Lower leg skin (tissue), 3 donors: Measurements from ENCODE around the gene NRXN2.

Source experiments
- CTCF ChIP-seq, 3 donors: fragments of 450-650 bp; IDR thresholded peaks; one replicate each; pipeline ENCODE4 v1.5.1; 2016; ENCODE audit warnings: antibody characterized with exemption in 3 of 3, mild to moderate bottlenecking in 3 of 3, moderate library complexity in 2 of 3
- POLR2A ChIP-seq, 2 donors: fragments of 450-650 bp; IDR thresholded peaks; one replicate each; pipeline ENCODE4 v1.6.1; 2016 to 2017; ENCODE audit warnings: antibody characterized with exemption in 2 of 2, mild to moderate bottlenecking in 1 of 2, moderate library complexity in 1 of 2

GRCh38 chr11:64764753-64765152, 41.8 kb upstream of the NRXN2 start:
- TF ChIP-seq CTCF (IDR thresholded peaks at IDR 0.05), result no peak
- no peak for TF ChIP-seq POLR2A (IDR thresholded peaks at IDR 0.05)
